ENCODE data around the gene MPI.

GRCh38 chr15:74897300-74897701 lies 7.5 kb downstream of the MPI start:
- TF ChIP-seq CTCF (IDR thresholded peaks at IDR 0.05; ENCODE audit: insufficient read depth, low read depth, low read length) (no peak), EZH2 (IDR thresholded peaks at IDR 0.05; ENCODE audit: insufficient read depth, low read length) (no peak)

Data from astrocyte (in vitro differentiated cells and primary cell).